Trophoblast cell (in vitro differentiated cells and primary cell): ENCODE measurements around the gene FAM111A.

Source experiments
- DNase-seq, 2 donors: peaks; one replicate each; pipeline ENCODE4 v3.0.0-alpha.2; 2016
- H2AFZ ChIP-seq: 2 replicates; pipeline ENCODE4 v1.6.1; 2013; ENCODE audit warnings: low read length, moderate library complexity, mild to moderate bottlenecking; ENCODE audit not compliant: insufficient read depth, poor library complexity
- H2AK5ac ChIP-seq: 2 replicates; pipeline ENCODE4 v1.6.1; 2013; ENCODE audit warnings: mild to moderate bottlenecking, low read length
- H2BK120ac ChIP-seq: 2 replicates; pipeline ENCODE4 v1.6.1; 2013; ENCODE audit warnings: low read length, mild to moderate bottlenecking, moderate library complexity; ENCODE audit not compliant: insufficient read depth, poor library complexity
- H2BK12ac ChIP-seq: 2 replicates; pipeline ENCODE4 v1.6.1; 2013; ENCODE audit warnings: mild to moderate bottlenecking, low read length, moderate library complexity
- H2BK5ac ChIP-seq: 2 replicates; pipeline ENCODE4 v1.6.1; 2013; ENCODE audit warnings: low read length, low read depth, moderate library complexity, mild to moderate bottlenecking; ENCODE audit not compliant: poor library complexity
- H3K14ac ChIP-seq: 2 replicates; pipeline ENCODE4 v1.6.1; 2013; ENCODE audit warnings: mild to moderate bottlenecking, low read length
- H3K18ac ChIP-seq: 2 replicates; pipeline ENCODE4 v1.6.1; 2013; ENCODE audit warnings: mild to moderate bottlenecking, low read length
- H3K23ac ChIP-seq: 2 replicates; pipeline ENCODE4 v1.6.1; 2013; ENCODE audit warnings: low read length
- H3K27ac ChIP-seq: 2 replicates; pipeline ENCODE4 v1.5.1; 2013; ENCODE audit warnings: low read depth, mild to moderate bottlenecking, inconsistent platforms, low read length, moderate library complexity
- H3K27me3 ChIP-seq: 2 replicates; pipeline ENCODE4 v1.6.1; 2013; ENCODE audit warnings: inconsistent platforms, mild to moderate bottlenecking, low read length, moderate library complexity; ENCODE audit not compliant: insufficient read depth
- H3K36me3 ChIP-seq, 2 experiments: 1 replicate in 1 of 2; 2 replicates in 1 of 2; pipeline ENCODE4 v1.6.1; 2013; ENCODE audit warnings: low read length in 2 of 2, mild to moderate bottlenecking in 2 of 2, moderate library complexity in 1 of 2; ENCODE audit not compliant: insufficient read depth in 2 of 2, control insufficient read depth in 1 of 2
- H3K4ac ChIP-seq: 2 replicates; pipeline ENCODE4 v1.6.1; 2013; ENCODE audit warnings: low read depth, mild to moderate bottlenecking, low read length, moderate library complexity
- H3K4me1 ChIP-seq, 2 experiments: 1 replicate in 1 of 2; 2 replicates in 1 of 2; pipeline ENCODE4 v1.6.1; 2013; ENCODE audit warnings: low read length in 2 of 2, mild to moderate bottlenecking in 2 of 2, moderate library complexity in 1 of 2; ENCODE audit not compliant: insufficient read depth in 2 of 2, control insufficient read depth in 1 of 2
- H3K4me2 ChIP-seq: 2 replicates; pipeline ENCODE4 v1.6.1; 2013; ENCODE audit warnings: inconsistent platforms, mild to moderate bottlenecking, low read length, moderate library complexity
- H3K4me3 ChIP-seq: 2 replicates; pipeline ENCODE4 v1.5.1; 2013; ENCODE audit warnings: mild to moderate bottlenecking, low read depth, low read length, inconsistent platforms
- H3K79me1 ChIP-seq: one replicate; pipeline ENCODE4 v1.6.1; 2013; ENCODE audit warnings: low read length
- H3K79me2 ChIP-seq: 2 replicates; pipeline ENCODE4 v1.6.1; 2013; ENCODE audit warnings: low read length, mild to moderate bottlenecking; ENCODE audit not compliant: control insufficient read depth, insufficient read depth, poor library complexity
- H3K9ac ChIP-seq: 2 replicates; pipeline ENCODE4 v1.6.1; 2013; ENCODE audit warnings: mild to moderate bottlenecking, low read length
- H3K9me3 ChIP-seq: 2 replicates; pipeline ENCODE4 v1.6.1; 2013; ENCODE audit warnings: low read depth, mild to moderate bottlenecking, control low read depth, inconsistent platforms, low read length; ENCODE audit not compliant: insufficient read depth
- H4K12ac ChIP-seq: 2 replicates; pipeline ENCODE4 v1.6.1; 2013; ENCODE audit warnings: low read depth, mild to moderate bottlenecking, low read length, moderate library complexity
- H4K8ac ChIP-seq: 2 replicates; pipeline ENCODE4 v1.6.1; 2013; ENCODE audit warnings: low read depth, mild to moderate bottlenecking, low read length, moderate library complexity
- H4K91ac ChIP-seq: one replicate; pipeline ENCODE4 v1.6.1; 2013; ENCODE audit warnings: low read depth, mild to moderate bottlenecking, low read length, moderate library complexity
- WGBS: extraction: QIAGEN DNeasy Blood & Tissue Kit; methylation state at CpG from one replicate; pipeline ENCODE4 v1.1.7; 2013; ENCODE audit warnings: missing lambda C conversion rate; ENCODE audit not compliant: insufficient read length, insufficient coverage; ENCODE audit errors: extremely low coverage; 5-methylcytosine and 5-hydroxymethylcytosine counted together

The FAM111A gene

DNA sequence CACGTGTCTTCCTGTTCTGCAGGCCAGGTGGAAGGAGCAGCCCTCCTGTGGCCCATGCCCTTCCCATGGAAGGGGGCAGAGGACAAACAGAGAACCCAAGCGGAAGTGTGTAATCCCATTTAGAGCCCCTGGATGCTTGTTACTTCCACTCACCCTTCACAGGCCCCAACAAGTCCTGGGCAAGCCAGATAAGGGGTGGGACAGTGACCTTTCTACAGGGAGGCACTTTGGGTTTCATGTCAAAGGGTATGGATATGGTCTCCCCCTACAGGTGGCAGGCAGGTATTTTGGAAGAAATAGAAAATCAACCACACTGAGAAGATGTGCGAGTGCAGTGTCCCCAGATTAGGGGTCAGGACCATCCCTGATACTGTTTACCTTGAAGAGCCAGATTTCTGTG lies 58.7 kb downstream of the FAM111A start:
- H4K12ac ChIP-seq = no peak overlapping the region
- no peaks in the 10 kb centered on the region for H3K79me1 ChIP-seq
- H3K4me3 ChIP-seq = no peak overlapping the region
- no peak overlapping the region for H2AFZ ChIP-seq
- no peak overlapping the region for H4K8ac ChIP-seq
- no peak overlapping the region for H2AK5ac ChIP-seq
- peak in 1 of 2 donors; percentile 47 for DNase-seq
- no peaks in the 10 kb centered on the region for H3K79me2 ChIP-seq
- H2BK5ac ChIP-seq = no peak overlapping the region
- no peak overlapping the region for H3K4ac ChIP-seq
- H3K27ac ChIP-seq = no peak overlapping the region
- no peak overlapping the region for H3K23ac ChIP-seq
- no peak overlapping the region for H3K18ac ChIP-seq
- no peaks in the 10 kb centered on the region for H3K27me3 ChIP-seq
- H3K14ac ChIP-seq = no peak overlapping the region
- peaks cover 3% of the 10 kb centered on the region for H3K9me3 ChIP-seq
- H4K91ac ChIP-seq = no peak overlapping the region
- H2BK12ac ChIP-seq = no peak overlapping the region
- H2BK120ac ChIP-seq = no peak overlapping the region
- H3K36me3 ChIP-seq = peaks cover 26 to 43% of the 10 kb centered on the region in 2 experiments
- H3K4me1 ChIP-seq = peaks cover 3 to 6% of the 10 kb centered on the region in 2 experiments
- no peak overlapping the region for H3K9ac ChIP-seq
- WGBS = no CpG with 5 or more reads among the region's 3 CpGs
- no peak overlapping the region for H3K4me2 ChIP-seq
